ENCODE results near the gene KRTAP5-8.
"Not testable (repeated sequence)": the region's sequence is repeated elsewhere in the genome, so short reads cannot be mapped to it uniquely, and the experiment has no call there.

Gene KRTAP5-8

GRCh38 chr11:71518506-71519471 lies 19.0 kb upstream of the KRTAP5-8 start:
- DNase-seq = no peak

- no peak for DNase-seq
Observed at GRCh38 chr11:71519546-71519945, 18.3 kb upstream of the KRTAP5-8 start.

- no peak for DNase-seq
Observed at GRCh38 chr11:71525188-71525937, 12.5 kb upstream of the KRTAP5-8 start.

GRCh38 chr11:71525938-71526495 lies 11.8 kb upstream of the KRTAP5-8 start:
- DNase-seq = no peak

GRCh38 chr11:71526796-71527575 lies 10.8 kb upstream of the KRTAP5-8 start, which contains the start of gene KRTAP5-7:
Gene KRTAP5-7 (plus strand): TSS chr11:71527267. CDS start chr11:71527301, 34 bp downstream.
- not testable (repeated sequence) for DNase-seq

- no peak for DNase-seq
Observed at GRCh38 chr11:71527576-71528210, 10.1 kb upstream of the KRTAP5-8 start.

- DNase-seq = no peak
Observed at GRCh38 chr11:71530602-71531001, 7.2 kb upstream of the KRTAP5-8 start.

- no peak for DNase-seq
Observed at GRCh38 chr11:71532036-71532610, 5.7 kb upstream of the KRTAP5-8 start.

- not testable (repeated sequence) for DNase-seq
Observed at GRCh38 chr11:71534711-71535608, 2.9 kb upstream of the KRTAP5-8 start.

GRCh38 chr11:71535825-71536224 lies 2.0 kb upstream of the KRTAP5-8 start:
- no peak for DNase-seq

GRCh38 chr11:71537537-71537936 lies 288 bp upstream of the KRTAP5-8 start:
- DNase-seq = no peak

GRCh38 chr11:71538666-71538990 lies 803 bp downstream of the KRTAP5-8 start:
- no peak for DNase-seq

GRCh38 chr11:71539017-71539416 lies 1.2 kb downstream of the KRTAP5-8 start:
- no peak for DNase-seq

- not testable (repeated sequence) for DNase-seq
Observed at GRCh38 chr11:71539971-71540370, 2.1 kb downstream of the KRTAP5-8 start.

GRCh38 chr11:71540521-71541304 lies 2.9 kb downstream of the KRTAP5-8 start:
- not testable (repeated sequence) for DNase-seq

- no peak for DNase-seq
Observed at GRCh38 chr11:71542382-71542781, 4.6 kb downstream of the KRTAP5-8 start.

- no peak for DNase-seq
Observed at GRCh38 chr11:71542879-71543777, 5.3 kb downstream of the KRTAP5-8 start.

- DNase-seq = no peak
Observed at GRCh38 chr11:71543866-71544265, 6.0 kb downstream of the KRTAP5-8 start.
